Neural cell (in vitro differentiated cells): ENCODE results near the gene FLT3. TPM values are rescaled to one million over a fixed set of nuclear protein-coding genes. Genes with fewer than 3 reads are reported as not detected.

Experiments used
- H2AFZ ChIP-seq: fragments of 200-600, 300-800 bp; sonication (generic), shearing (Covaris generic); 2 replicates; pipeline ENCODE4 v1.6.0; 2014; ENCODE audit warnings: low read depth, mild to moderate bottlenecking, antibody characterized with exemption, low read length, moderate library complexity
- H3F3A ChIP-seq: fragments of 200-600 bp; shearing (Covaris generic); 2 replicates; pipeline ENCODE4 v1.6.1; 2016; ENCODE audit warnings: mild to moderate bottlenecking, moderate library complexity, mixed read lengths, antibody characterized with exemption, low read length; ENCODE audit not compliant: insufficient read depth, poor library complexity, severe bottlenecking
- H3K27ac ChIP-seq: fragments of 200-600, 300-800 bp; sonication (generic), shearing (Covaris generic); 2 replicates; pipeline ENCODE4 v1.5.1; 2014; ENCODE audit warnings: mild to moderate bottlenecking, low read length, moderate library complexity
- H3K27me3 ChIP-seq: fragments of 300-800, 200-600 bp; sonication (generic), shearing (Covaris generic); 2 replicates; pipeline ENCODE4 v1.6.0; 2014; ENCODE audit warnings: mild to moderate bottlenecking, low read depth, low read length, moderate library complexity; ENCODE audit not compliant: insufficient read depth
- H3K36me3 ChIP-seq: fragments of 300-800, 200-600 bp; sonication (generic), shearing (Covaris generic); 2 replicates; pipeline ENCODE4 v1.5.1; 2014; ENCODE audit warnings: mild to moderate bottlenecking, antibody characterized with exemption, low read length, moderate library complexity; ENCODE audit not compliant: insufficient read depth
- H3K4me2 ChIP-seq: fragments of 300-800, 200-600 bp; sonication (generic), shearing (Covaris generic); 2 replicates; pipeline ENCODE4 v1.6.0; 2014; ENCODE audit warnings: mild to moderate bottlenecking, low read length
- H3K4me3 ChIP-seq: fragments of 300-800, 200-600 bp; sonication (generic), shearing (Covaris generic); 2 replicates; pipeline ENCODE4 v1.5.1; 2014; ENCODE audit warnings: mild to moderate bottlenecking, low read length, moderate library complexity
- H3K79me2 ChIP-seq: fragments of 200-600 bp; shearing (Covaris generic); replicated peaks from 2 replicates; pipeline ENCODE4 v1.6.0; 2014; ENCODE audit warnings: mild to moderate bottlenecking, low read length, moderate library complexity; ENCODE audit not compliant: insufficient read depth
- H3K9ac ChIP-seq: fragments of 300-800, 200-600 bp; sonication (generic), shearing (Covaris generic); 2 replicates; pipeline ENCODE4 v1.6.1; 2016; ENCODE audit warnings: mild to moderate bottlenecking, low read length, mixed read lengths
- H3K9me2 ChIP-seq: fragments of 200-600 bp; shearing (Covaris generic); 2 replicates; pipeline ENCODE4 v1.6.1; 2016; ENCODE audit warnings: mild to moderate bottlenecking, low read length, mixed read lengths; ENCODE audit not compliant: insufficient read depth
- H3K9me3 ChIP-seq: fragments of 200-600, 300-800 bp; sonication (generic), shearing (Covaris generic); 2 replicates; pipeline ENCODE4 v1.6.1; 2016; ENCODE audit warnings: mild to moderate bottlenecking, mixed run types, low read length, moderate library complexity, mixed read lengths
- H4K20me1 ChIP-seq: fragments of 200-600 bp; shearing (Covaris generic); 2 replicates; pipeline ENCODE4 v1.6.1; 2016; ENCODE audit warnings: mild to moderate bottlenecking, mixed run types; ENCODE audit not compliant: insufficient read depth
- EP300 ChIP-seq: fragments of 450-650 bp; conservative IDR thresholded peaks from 2 replicates; pipeline ENCODE4 v1.6.1; 2014; ENCODE audit warnings: antibody characterized with exemption, mild to moderate bottlenecking, moderate library complexity; ENCODE audit not compliant: poor library complexity, severe bottlenecking
- EZH2 ChIP-seq: fragments of 200-600, 300-800 bp; shearing (Covaris generic), sonication (generic); IDR thresholded peaks from 2 replicates; pipeline ENCODE4 v1.6.1; 2014; ENCODE audit warnings: antibody characterized with exemption, low read length, borderline replicate concordance, mild to moderate bottlenecking; ENCODE audit not compliant: insufficient read depth, poor library complexity, severe bottlenecking
- MXI1 ChIP-seq: fragments of 450-650 bp; conservative IDR thresholded peaks from 2 replicates; pipeline ENCODE4 v1.6.1; 2014; ENCODE audit warnings: antibody characterized with exemption, mild to moderate bottlenecking; ENCODE audit not compliant: poor library complexity, severe bottlenecking
- POLR2AphosphoS5 ChIP-seq: IDR thresholded peaks from 2 replicates; pipeline ENCODE4 v1.6.1; 2012
- RAD21 ChIP-seq: fragments of 450-650 bp; conservative IDR thresholded peaks from 2 replicates; pipeline ENCODE4 v1.6.1; 2014; ENCODE audit warnings: antibody characterized with exemption, mild to moderate bottlenecking, moderate library complexity
- SMC3 ChIP-seq: fragments of 450-650 bp; conservative IDR thresholded peaks from 2 replicates; pipeline ENCODE4 v1.6.1; 2014; ENCODE audit warnings: antibody characterized with exemption, mild to moderate bottlenecking, moderate library complexity; ENCODE audit not compliant: poor library complexity
- TAF1 ChIP-seq: IDR thresholded peaks from 2 replicates; pipeline ENCODE4 v1.6.1; 2012; ENCODE audit warnings: low read depth
- polyA plus RNA-seq: library from polyadenylated mRNA; depleted of rRNA; stranded (reverse); fragments of >200 nt; gene quantifications from 2 replicates; pipeline ENCODE4 v1.2.3, GENCODE V29; 2014
- TF ChIP-seq, protein P1 (sequence below): IDR thresholded peaks from 2 replicates; pipeline ENCODE4 v1.6.1; 2012; ENCODE audit warnings: borderline replicate concordance
- TF ChIP-seq, protein P2 (sequence below): fragments of 450-650 bp; IDR thresholded peaks from 2 replicates; pipeline ENCODE4 v1.5.1; 2014; ENCODE audit warnings: antibody characterized with exemption, mild to moderate bottlenecking, moderate library complexity; ENCODE audit not compliant: poor library complexity, severe bottlenecking

Gene FLT3
- polyA plus RNA-seq, 1 donor from 2014 or later, result 0.41 TPM

DNA sequence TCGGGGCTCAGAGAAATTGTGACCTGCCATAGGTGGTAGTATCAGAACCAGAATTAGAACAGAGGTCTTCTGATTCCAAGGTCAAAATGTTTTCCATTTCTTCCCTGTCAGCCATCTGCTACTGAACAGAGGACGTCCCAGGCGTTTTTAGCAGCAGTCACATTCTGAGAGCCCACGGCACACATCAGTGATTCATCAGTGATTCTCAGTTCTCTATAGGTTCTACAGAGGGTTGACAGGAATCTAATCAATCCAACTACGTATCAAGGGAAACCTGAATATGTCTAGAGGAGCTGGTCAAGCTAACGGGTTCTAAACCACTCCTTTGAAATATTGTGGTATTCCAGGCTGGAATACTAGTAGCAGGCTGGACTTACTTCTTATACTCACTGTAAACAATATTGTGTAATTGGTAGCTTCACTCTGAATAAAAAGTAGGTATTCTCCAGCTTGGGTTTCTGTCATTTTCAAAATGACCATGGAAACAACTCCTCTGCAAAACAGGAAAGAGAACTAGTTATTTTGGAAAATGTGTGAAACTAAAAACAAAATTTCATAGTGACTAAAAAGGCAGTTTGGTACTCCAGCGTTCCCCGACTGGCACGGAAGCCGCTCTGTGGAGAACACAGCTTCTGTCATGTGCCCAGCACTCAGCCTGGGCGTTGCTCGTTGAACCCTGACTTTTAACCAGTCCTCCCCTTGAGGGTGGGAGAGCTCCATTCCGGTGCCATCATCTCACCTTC, 43.2 kb downstream of the FLT3 start:
- H3K27ac ChIP-seq, result no peak overlapping the region
- H3K79me2 ChIP-seq, result no peaks in the 10 kb centered on the region
- TF ChIP-seq MXI1, result no peak
- TF ChIP-seq, protein P1, sequence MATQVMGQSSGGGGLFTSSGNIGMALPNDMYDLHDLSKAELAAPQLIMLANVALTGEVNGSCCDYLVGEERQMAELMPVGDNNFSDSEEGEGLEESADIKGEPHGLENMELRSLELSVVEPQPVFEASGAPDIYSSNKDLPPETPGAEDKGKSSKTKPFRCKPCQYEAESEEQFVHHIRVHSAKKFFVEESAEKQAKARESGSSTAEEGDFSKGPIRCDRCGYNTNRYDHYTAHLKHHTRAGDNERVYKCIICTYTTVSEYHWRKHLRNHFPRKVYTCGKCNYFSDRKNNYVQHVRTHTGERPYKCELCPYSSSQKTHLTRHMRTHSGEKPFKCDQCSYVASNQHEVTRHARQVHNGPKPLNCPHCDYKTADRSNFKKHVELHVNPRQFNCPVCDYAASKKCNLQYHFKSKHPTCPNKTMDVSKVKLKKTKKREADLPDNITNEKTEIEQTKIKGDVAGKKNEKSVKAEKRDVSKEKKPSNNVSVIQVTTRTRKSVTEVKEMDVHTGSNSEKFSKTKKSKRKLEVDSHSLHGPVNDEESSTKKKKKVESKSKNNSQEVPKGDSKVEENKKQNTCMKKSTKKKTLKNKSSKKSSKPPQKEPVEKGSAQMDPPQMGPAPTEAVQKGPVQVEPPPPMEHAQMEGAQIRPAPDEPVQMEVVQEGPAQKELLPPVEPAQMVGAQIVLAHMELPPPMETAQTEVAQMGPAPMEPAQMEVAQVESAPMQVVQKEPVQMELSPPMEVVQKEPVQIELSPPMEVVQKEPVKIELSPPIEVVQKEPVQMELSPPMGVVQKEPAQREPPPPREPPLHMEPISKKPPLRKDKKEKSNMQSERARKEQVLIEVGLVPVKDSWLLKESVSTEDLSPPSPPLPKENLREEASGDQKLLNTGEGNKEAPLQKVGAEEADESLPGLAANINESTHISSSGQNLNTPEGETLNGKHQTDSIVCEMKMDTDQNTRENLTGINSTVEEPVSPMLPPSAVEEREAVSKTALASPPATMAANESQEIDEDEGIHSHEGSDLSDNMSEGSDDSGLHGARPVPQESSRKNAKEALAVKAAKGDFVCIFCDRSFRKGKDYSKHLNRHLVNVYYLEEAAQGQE, result no peak
- no peak for TF ChIP-seq EP300
- H3K4me2 ChIP-seq, result no peak overlapping the region
- no peaks in the 10 kb centered on the region for H3K36me3 ChIP-seq
- no peaks in the 10 kb centered on the region for H3K9me2 ChIP-seq
- no peaks in the 10 kb centered on the region for H4K20me1 ChIP-seq
- no peaks in the 10 kb centered on the region for H3K27me3 ChIP-seq
- no peak overlapping the region for H3K4me3 ChIP-seq
- no peak overlapping the region for H3K9ac ChIP-seq
- no peaks in the 10 kb centered on the region for H3K9me3 ChIP-seq
- no peak overlapping the region for H2AFZ ChIP-seq
- no peaks in the 10 kb centered on the region for H3F3A ChIP-seq

DNA sequence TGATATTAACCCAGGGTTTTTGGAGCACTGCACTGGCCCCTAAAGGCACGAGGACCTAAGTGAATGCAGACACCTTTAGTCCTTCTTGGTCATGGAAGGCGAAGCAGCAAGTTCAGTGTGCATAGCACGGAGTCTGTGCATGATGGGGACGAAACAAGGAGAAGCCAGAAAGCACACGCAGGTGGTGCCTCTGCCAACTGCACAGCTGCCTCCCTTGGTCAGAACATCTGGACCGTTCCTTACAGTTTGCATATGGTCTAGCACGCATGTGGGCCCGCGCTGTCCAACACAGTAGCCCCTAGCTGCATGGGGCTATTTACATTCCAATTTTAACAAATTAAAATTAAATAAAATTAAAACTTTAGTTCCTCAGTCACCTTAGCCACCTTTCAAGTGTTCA, 44.0 kb downstream of the FLT3 start:
- no peaks in the 10 kb centered on the region for H3K79me2 ChIP-seq
- H3K4me2 ChIP-seq, result no peak overlapping the region
- H3K36me3 ChIP-seq, result no peaks in the 10 kb centered on the region
- no peak for TF ChIP-seq EZH2
- no peak for TF ChIP-seq TAF1
- TF ChIP-seq POLR2AphosphoS5, result no peak
- TF ChIP-seq, protein P1, result no peak
- TF ChIP-seq, protein P2, sequence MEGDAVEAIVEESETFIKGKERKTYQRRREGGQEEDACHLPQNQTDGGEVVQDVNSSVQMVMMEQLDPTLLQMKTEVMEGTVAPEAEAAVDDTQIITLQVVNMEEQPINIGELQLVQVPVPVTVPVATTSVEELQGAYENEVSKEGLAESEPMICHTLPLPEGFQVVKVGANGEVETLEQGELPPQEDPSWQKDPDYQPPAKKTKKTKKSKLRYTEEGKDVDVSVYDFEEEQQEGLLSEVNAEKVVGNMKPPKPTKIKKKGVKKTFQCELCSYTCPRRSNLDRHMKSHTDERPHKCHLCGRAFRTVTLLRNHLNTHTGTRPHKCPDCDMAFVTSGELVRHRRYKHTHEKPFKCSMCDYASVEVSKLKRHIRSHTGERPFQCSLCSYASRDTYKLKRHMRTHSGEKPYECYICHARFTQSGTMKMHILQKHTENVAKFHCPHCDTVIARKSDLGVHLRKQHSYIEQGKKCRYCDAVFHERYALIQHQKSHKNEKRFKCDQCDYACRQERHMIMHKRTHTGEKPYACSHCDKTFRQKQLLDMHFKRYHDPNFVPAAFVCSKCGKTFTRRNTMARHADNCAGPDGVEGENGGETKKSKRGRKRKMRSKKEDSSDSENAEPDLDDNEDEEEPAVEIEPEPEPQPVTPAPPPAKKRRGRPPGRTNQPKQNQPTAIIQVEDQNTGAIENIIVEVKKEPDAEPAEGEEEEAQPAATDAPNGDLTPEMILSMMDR, result no peak
- no peak for TF ChIP-seq MXI1
- TF ChIP-seq SMC3, result no peak
- no peak for TF ChIP-seq RAD21
- no peak for TF ChIP-seq EP300
- no peaks in the 10 kb centered on the region for H3K9me3 ChIP-seq
- H3K9ac ChIP-seq, result no peak overlapping the region
- no peaks in the 10 kb centered on the region for H3K9me2 ChIP-seq
- H4K20me1 ChIP-seq, result no peaks in the 10 kb centered on the region
- H3F3A ChIP-seq, result no peaks in the 10 kb centered on the region
- H3K27me3 ChIP-seq, result no peaks in the 10 kb centered on the region
- no peak overlapping the region for H2AFZ ChIP-seq
- H3K27ac ChIP-seq, result no peak overlapping the region
- H3K4me3 ChIP-seq, result no peak overlapping the region
